ENCODE results near the gene MELTF. TPM values are rescaled to one million over a fixed set of nuclear protein-coding genes. Genes with fewer than 3 reads are reported as not detected.

The MELTF gene
- total RNA-seq, 1 experiment from 2014 or later, result 7.3 TPM

GRCh38 chr3:196954832-196955231, 74.8 kb downstream of the MELTF start:
- Mint-ChIP-seq H3K27me3 (ENCODE audit: low read depth) (peaks cover 8% of the 10 kb centered on the region; the same call in 1 of the 2 replicates), H3K4me1 (no peaks in the 10 kb centered on the region), H3K27ac (no peak overlapping the region), H3K9me3 (no peaks in the 10 kb centered on the region), H3K36me3 (no peaks in the 10 kb centered on the region), H3K4me3 (no peak overlapping the region)
- CTCF ChIA-PET, result interaction anchor here (1.0 kb wide), 1 partner anchor 8 kb away, joined by 3 read pairs; no protein-coding TSS in a partner anchor
- no peak for ATAC-seq
- TF ChIP-seq, protein P1, sequence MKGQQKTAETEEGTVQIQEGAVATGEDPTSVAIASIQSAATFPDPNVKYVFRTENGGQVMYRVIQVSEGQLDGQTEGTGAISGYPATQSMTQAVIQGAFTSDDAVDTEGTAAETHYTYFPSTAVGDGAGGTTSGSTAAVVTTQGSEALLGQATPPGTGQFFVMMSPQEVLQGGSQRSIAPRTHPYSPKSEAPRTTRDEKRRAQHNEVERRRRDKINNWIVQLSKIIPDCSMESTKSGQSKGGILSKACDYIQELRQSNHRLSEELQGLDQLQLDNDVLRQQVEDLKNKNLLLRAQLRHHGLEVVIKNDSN (CRISPR knock-in tag; IDR thresholded peaks at IDR 0.05), result no peak
- peak; percentile 69 for TF ChIP-seq GTF2I (CRISPR knock-in tag; conservative IDR thresholded peaks at IDR 0.05)
- no peak for TF ChIP-seq SMAD4 (CRISPR knock-in tag; IDR thresholded peaks at IDR 0.05)
- POLR2A ChIA-PET, result no interaction called here
- DNase-seq (ENCODE audit: low spot score), result no peak

Other genes with a start within 250 kb of the MELTF start
- 25.0 to 30.8 TPM (median 26.2 TPM) in 3 replicates for gene SENP5, start 161.9 kb downstream of the MELTF start, total RNA-seq (2021)
- gene NCBP2, start 87.3 kb downstream of the MELTF start, total RNA-seq (2021), result 96.5 to 100.0 TPM (median 96.9 TPM) in 3 replicates
- gene PIGZ, start 61.0 kb downstream of the MELTF start, total RNA-seq (2021), result 0.21 to 0.55 TPM (median 0.37 TPM) in 3 replicates